Upper lobe of left lung (tissue), 4 donors: ENCODE measurements around the gene SPOCK1.

Experiments used
- CTCF ChIP-seq, 6 experiments: fragments of 450-650 bp in 4 of 6; fragments of 200-600 bp in 2 of 6; sonication (generic) in 2 of 6; IDR thresholded peaks; one replicate each; pipeline ENCODE4 v1.5.1; 2016 to 2019; ENCODE audit warnings: antibody characterized with exemption in 6 of 6
- POLR2A ChIP-seq, 4 donors: fragments of 450-650 bp; IDR thresholded peaks; one replicate each; pipeline ENCODE4 v1.5.1; 2016 to 2017; ENCODE audit warnings: antibody characterized with exemption in 4 of 4, mild to moderate bottlenecking in 2 of 4

GRCh38 chr5:137207023-137207760 is 291.9 kb downstream of the SPOCK1 start:
- no peak for TF ChIP-seq POLR2A (IDR thresholded peaks at IDR 0.05)
- TF ChIP-seq CTCF (IDR thresholded peaks at IDR 0.05), result no peak
